ENCODE results near the gene POM121C. TPM values are rescaled to one million over a fixed set of nuclear protein-coding genes. Genes with fewer than 3 reads are reported as not detected.
"Not testable (repeated sequence)": the region's sequence is repeated elsewhere in the genome, so short reads cannot be mapped to it uniquely, and the experiment has no call there.

The POM121C gene
- total RNA-seq, 2 donors from 2014 or later = 95.9 to 107 TPM

GRCh38 chr7:75460541-75460940, 25.6 kb downstream of the POM121C start:
- H3K4me1 Mint-ChIP-seq (ENCODE audit: low read depth in 2 of 2); H3K4me3 Mint-ChIP-seq; H3K9me3 Mint-ChIP-seq; H3K27me3 Mint-ChIP-seq; H3K36me3 Mint-ChIP-seq; DNase-seq (ENCODE audit: low spot score); H3K27ac Mint-ChIP-seq; ATAC-seq: not testable (repeated sequence)

DNA sequence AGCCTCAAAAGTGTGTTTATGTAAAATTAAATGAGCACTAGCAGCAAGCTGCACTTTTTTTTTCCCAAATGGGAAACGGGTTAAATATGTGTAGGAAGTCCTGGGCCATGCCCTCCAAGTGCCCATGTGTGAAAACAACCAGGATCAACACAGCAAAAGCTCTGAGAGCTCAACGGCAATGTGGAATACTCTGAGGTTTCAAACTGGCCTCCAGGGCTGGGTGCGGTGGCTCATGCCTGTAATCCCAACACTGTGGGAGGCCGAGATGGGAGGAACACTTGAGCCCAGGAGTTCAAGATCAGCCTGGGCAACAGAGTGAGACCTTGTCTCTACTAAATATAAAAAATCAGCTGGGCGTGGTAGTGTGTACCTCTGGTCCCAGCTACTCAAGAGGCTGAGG, 28.1 kb downstream of the POM121C start:
- H3K36me3 Mint-ChIP-seq = not testable (repeated sequence)

GRCh38 chr7:75456403-75456802, 29.7 kb downstream of the POM121C start:
- H3K4me1 Mint-ChIP-seq (ENCODE audit: low read depth in 2 of 2); DNase-seq (ENCODE audit: low spot score); H3K27ac Mint-ChIP-seq; H3K4me3 Mint-ChIP-seq; H3K9me3 Mint-ChIP-seq; ATAC-seq; H3K27me3 Mint-ChIP-seq; H3K36me3 Mint-ChIP-seq: not testable (repeated sequence)

More for the DNA sequence above, 28.1 kb downstream of the POM121C start:
- not testable (repeated sequence) for H3K4me3 Mint-ChIP-seq; H3K27me3 Mint-ChIP-seq; H3K4me1 Mint-ChIP-seq (ENCODE audit: low read depth in 2 of 2); DNase-seq (ENCODE audit: low spot score); ATAC-seq; H3K27ac Mint-ChIP-seq; H3K9me3 Mint-ChIP-seq

DNA sequence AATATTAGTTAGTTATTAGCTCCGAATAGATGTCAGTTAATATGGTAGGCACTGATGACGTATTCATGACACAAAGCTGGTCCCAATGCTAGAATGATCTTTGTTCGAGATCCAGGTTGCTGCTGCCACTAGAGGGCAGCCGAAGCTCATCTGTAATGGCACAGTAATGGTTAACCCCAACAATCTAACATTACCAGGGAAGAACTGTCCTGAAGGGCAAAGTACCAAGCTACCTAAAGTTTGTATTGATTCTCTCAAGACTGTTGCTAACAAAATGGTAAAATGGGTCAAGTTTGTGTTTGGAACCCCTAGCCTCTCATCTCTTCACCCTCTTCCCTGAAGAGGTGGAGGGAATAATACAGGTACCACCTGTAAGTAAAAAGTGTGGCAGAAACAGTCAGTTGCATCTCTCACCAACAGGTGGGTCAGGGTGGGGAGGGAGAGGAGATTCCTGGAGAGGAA, 33.6 kb downstream of the POM121C start:
- H3K4me1 Mint-ChIP-seq (ENCODE audit: low read depth in 2 of 2); H3K9me3 Mint-ChIP-seq; DNase-seq (ENCODE audit: low spot score); H3K36me3 Mint-ChIP-seq; H3K4me3 Mint-ChIP-seq; H3K27ac Mint-ChIP-seq; H3K27me3 Mint-ChIP-seq: not testable (repeated sequence)
- ATAC-seq = peak; percentile 71 to 79

GRCh38 chr7:75449946-75450345, 36.2 kb downstream of the POM121C start:
- H3K4me3 Mint-ChIP-seq; ATAC-seq; DNase-seq (ENCODE audit: low spot score); H3K36me3 Mint-ChIP-seq; H3K9me3 Mint-ChIP-seq; H3K4me1 Mint-ChIP-seq (ENCODE audit: low read depth in 2 of 2); H3K27me3 Mint-ChIP-seq; H3K27ac Mint-ChIP-seq: not testable (repeated sequence)

GRCh38 chr7:75442465-75443111, 43.5 kb downstream of the POM121C start:
- H3K4me1 Mint-ChIP-seq (ENCODE audit: low read depth in 2 of 2) = peaks cover 11 to 12% of the 10 kb centered on the region in 2 donors
- not testable (repeated sequence) for H3K9me3 Mint-ChIP-seq; DNase-seq (ENCODE audit: low spot score); H3K27me3 Mint-ChIP-seq
- peak overlapping the region; percentile 73 to 85 for H3K27ac Mint-ChIP-seq
- peak; percentile 96 to 98 for ATAC-seq
- H3K4me3 Mint-ChIP-seq = peak overlapping the region; percentile 93
- peaks cover 17% of the 10 kb centered on the region for H3K36me3 Mint-ChIP-seq

GRCh38 chr7:75442101-75442464, 44.0 kb downstream of the POM121C start:
- DNase-seq (ENCODE audit: low spot score); H3K9me3 Mint-ChIP-seq; H3K27me3 Mint-ChIP-seq: not testable (repeated sequence)
- Mint-ChIP-seq H3K4me3 (peak overlapping the region; percentile 65), H3K4me1 (ENCODE audit: low read depth in 2 of 2) (peaks cover 11 to 12% of the 10 kb centered on the region in 2 donors), H3K27ac (peak overlapping the region in 1 of 2 donors; percentile 73), H3K36me3 (peaks cover 18% of the 10 kb centered on the region)
- peak; percentile 64 to 71 for ATAC-seq

- Mint-ChIP-seq H3K36me3 (peaks cover 30% of the 10 kb centered on the region), H3K4me1 (ENCODE audit: low read depth in 2 of 2) (peaks cover 11 to 16% of the 10 kb centered on the region in 2 donors), H3K27ac (peak overlapping the region in 1 of 2 donors; percentile 4)
- H3K27me3 Mint-ChIP-seq; H3K4me3 Mint-ChIP-seq; ATAC-seq; DNase-seq (ENCODE audit: low spot score); H3K9me3 Mint-ChIP-seq: not testable (repeated sequence)
Measured at GRCh38 chr7:75439000-75439399, 47.1 kb downstream of the POM121C start.

DNA sequence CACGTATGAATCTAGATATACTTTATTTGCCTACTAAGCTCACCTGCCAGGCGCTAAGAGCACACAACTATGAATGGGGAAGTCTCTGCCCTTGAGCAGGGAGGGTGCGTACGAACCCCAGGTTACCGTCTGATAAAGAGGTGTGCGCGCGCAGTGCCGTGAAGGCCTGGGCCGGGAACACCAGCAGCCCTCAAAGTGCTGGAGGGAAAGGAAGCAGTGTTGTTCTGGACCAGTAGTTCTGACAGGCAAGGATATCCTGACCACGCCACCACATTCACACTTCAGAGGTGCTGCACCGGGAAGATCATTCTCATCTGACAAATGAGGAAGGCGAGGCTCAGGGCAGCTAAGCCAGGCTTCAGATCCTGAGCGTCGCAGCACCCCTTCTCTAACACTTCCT, 62.6 kb downstream of the POM121C start:
- H3K9me3 Mint-ChIP-seq; H3K36me3 Mint-ChIP-seq; H3K27me3 Mint-ChIP-seq; H3K27ac Mint-ChIP-seq; DNase-seq (ENCODE audit: low spot score); H3K4me3 Mint-ChIP-seq; ATAC-seq: not testable (repeated sequence)
- H3K4me1 Mint-ChIP-seq (ENCODE audit: low read depth in 2 of 2) = peaks cover 13 to 14% of the 10 kb centered on the region in 2 donors

GRCh38 chr7:75421798-75422710, 64.0 kb downstream of the POM121C start:
- H3K9me3 Mint-ChIP-seq; DNase-seq (ENCODE audit: low spot score); H3K27me3 Mint-ChIP-seq; H3K4me3 Mint-ChIP-seq; H3K36me3 Mint-ChIP-seq; H3K4me1 Mint-ChIP-seq (ENCODE audit: low read depth in 2 of 2): not testable (repeated sequence)
- peak; percentile 22 to 25 for ATAC-seq
- H3K27ac Mint-ChIP-seq = peak overlapping the region in 1 of 2 donors; percentile 26

DNA sequence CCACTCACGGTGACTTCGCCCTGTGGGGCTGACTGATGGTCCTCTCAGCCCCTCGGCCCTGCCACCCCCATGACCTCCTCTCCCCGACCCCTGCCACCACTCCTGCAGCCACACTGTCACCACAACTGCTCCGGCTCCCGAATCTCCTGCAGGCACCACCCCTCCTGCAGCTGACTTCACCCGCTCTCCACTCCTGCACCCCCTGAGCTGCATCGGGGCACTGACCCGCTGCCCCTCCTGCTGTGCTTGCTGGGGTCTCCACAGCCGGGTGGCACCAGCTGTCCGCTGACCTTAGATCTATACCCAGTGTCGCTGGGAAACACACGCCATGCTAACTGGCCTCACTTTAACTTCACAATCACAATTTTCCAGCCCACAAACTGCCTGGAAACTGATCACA, 65.9 kb downstream of the POM121C start:
- not testable (repeated sequence) for H3K9me3 Mint-ChIP-seq; H3K4me3 Mint-ChIP-seq; ATAC-seq; DNase-seq (ENCODE audit: low spot score); H3K4me1 Mint-ChIP-seq (ENCODE audit: low read depth in 2 of 2); H3K36me3 Mint-ChIP-seq; H3K27me3 Mint-ChIP-seq
- peak overlapping the region in 1 of 2 donors; percentile 40 for H3K27ac Mint-ChIP-seq

DNA sequence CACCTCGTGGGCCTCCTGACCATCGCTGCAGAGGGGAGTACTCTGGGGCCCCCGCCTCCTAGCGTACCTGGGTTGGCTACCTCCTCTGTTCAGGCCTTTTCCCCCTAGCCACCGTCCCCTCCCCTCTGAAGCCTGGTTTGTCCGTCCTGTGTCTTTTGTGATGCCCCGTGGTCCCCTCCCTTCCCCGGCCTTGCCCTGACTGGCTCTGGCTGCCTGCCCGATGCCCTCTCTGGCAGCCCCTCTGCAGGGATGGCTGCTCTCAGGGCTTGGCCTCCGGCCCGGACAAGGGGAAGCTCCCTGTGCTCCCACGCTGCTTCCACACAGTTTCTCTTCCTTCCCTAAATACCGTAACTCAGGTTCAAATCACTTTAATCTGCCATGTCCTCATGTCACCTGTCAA, 66.4 kb downstream of the POM121C start:
- H3K9me3 Mint-ChIP-seq; H3K36me3 Mint-ChIP-seq; H3K27ac Mint-ChIP-seq; ATAC-seq; DNase-seq (ENCODE audit: low spot score); H3K27me3 Mint-ChIP-seq; H3K4me3 Mint-ChIP-seq; H3K4me1 Mint-ChIP-seq (ENCODE audit: low read depth in 2 of 2): not testable (repeated sequence)

GRCh38 chr7:75419210-75419609, 66.9 kb downstream of the POM121C start:
- not testable (repeated sequence) for DNase-seq (ENCODE audit: low spot score); H3K36me3 Mint-ChIP-seq; H3K4me3 Mint-ChIP-seq; H3K27me3 Mint-ChIP-seq; ATAC-seq; H3K9me3 Mint-ChIP-seq; H3K4me1 Mint-ChIP-seq (ENCODE audit: low read depth in 2 of 2); H3K27ac Mint-ChIP-seq

GRCh38 chr7:75418292-75418858, 67.7 kb downstream of the POM121C start:
- H3K27ac Mint-ChIP-seq; H3K4me1 Mint-ChIP-seq (ENCODE audit: low read depth in 2 of 2); H3K4me3 Mint-ChIP-seq; H3K27me3 Mint-ChIP-seq; ATAC-seq; H3K9me3 Mint-ChIP-seq; H3K36me3 Mint-ChIP-seq; DNase-seq (ENCODE audit: low spot score): not testable (repeated sequence)
